ENCODE results near the gene SELENOH.

Gene SELENOH

GRCh38 chr11:57785072-57785471, 43.8 kb downstream of the SELENOH start:
- no peak for DNase-seq (ENCODE audit: low read depth)

- DNase-seq (ENCODE audit: low read depth): no peak
Measured at GRCh38 chr11:57786436-57786835, 45.1 kb downstream of the SELENOH start.

- DNase-seq (ENCODE audit: low read depth): no peak
Measured at GRCh38 chr11:57787006-57787604, 45.8 kb downstream of the SELENOH start.

- no peak for DNase-seq (ENCODE audit: low read depth)
Measured at GRCh38 chr11:57787920-57788702, 46.8 kb downstream of the SELENOH start.

DNA sequence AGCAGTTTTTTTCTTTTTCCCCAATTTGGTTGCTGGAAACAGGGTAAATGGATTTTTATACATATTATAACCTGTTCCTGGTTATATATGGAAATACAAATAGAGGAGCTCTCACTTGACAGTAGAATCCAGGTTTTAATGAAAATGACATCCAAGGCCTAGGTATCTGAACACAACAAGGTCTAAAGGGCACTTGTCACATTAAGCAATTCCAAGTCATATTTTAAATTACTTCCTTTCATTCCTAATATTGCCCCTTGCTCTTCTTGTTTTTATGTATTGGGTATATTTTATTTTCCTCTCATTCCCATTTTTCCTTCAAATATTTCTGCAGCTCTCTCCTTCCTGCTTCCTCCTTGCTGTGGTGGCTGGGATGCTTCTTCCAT, 47.4 kb downstream of the SELENOH start:
- no peak for DNase-seq (ENCODE audit: low read depth)

- no peak for DNase-seq (ENCODE audit: low read depth)
Measured at GRCh38 chr11:57791321-57792059, 50.2 kb downstream of the SELENOH start.

DNA sequence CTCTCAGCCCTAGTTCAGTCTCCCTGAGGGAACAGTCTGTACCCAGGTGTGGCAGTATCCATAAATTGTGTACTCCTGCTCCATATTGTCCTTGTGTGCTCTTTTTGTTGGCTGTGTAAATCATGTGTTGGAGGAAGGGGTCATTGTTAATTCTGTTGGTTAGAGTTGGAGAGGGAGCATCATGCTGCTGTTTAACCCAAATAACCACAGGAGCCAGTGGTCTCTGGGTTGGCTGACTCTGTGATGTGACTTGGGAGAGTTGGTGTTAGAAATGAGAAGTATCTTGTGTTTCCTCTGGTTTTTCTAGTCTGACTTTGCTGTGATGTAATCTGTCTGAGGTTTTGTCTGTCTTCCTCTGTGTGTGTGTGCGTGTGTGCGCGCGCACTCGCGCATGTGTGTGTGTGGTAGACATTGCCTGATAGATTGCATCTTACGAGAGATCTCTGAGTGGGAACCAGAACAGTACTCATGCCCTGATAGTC, 50.8 kb downstream of the SELENOH start:
- DNase-seq (ENCODE audit: low read depth): peak; percentile 78

DNA sequence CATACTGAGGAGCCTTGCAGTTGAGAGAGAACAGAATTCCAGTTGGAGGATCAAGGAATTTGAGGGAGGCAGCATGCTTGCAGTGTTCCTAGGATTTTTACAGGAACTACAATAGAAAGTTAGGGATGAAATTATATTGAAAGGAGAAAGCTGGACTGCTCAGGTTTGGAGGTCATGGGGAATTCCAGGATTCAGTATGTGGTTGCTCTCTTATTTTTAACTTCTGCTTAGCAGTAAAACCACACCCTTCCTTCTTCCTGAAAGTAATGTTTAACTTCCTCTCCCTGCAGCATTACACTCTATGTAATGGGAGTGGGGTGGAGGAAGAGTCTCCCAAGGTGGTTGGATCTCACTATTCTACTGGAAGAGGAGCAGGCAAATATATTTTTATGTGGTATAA, 51.6 kb downstream of the SELENOH start:
- no peak for DNase-seq (ENCODE audit: low read depth)

Data from stimulated activated CD4-positive, alpha-beta T cell treated with anti-CD3 and anti-CD28 coated beads, Interleukin-2, amount 100 ng/mL, for 4 hours (primary cell).